ENCODE results near the gene MACROH2A2. TPM values are rescaled to one million over a fixed set of nuclear protein-coding genes. Genes with fewer than 3 reads are reported as not detected.

MACROH2A2 gene
- total and polyA plus RNA-seq, 3 donors from 2014 or later, result 31.0 to 72.3 (median 69.6) TPM

GRCh38 chr10:70123817-70124216, 71.2 kb downstream of the MACROH2A2 start:
- 89 to 92% methylated on average over 5 to 10 of the region's 10 CpGs for WGBS, 2 donors
- intact Hi-C loops (cut with DNase I; ENCODE audit: low total_unique reads), result no loop called here
- Histone ChIP-seq H3K27ac (no peak overlapping the region), H3K9me3 (no peaks in the 10 kb centered on the region), H3K36me3 (ENCODE audit: low read depth, missing control alignments) (no peaks in the 10 kb centered on the region), H3K4me3 (no peak overlapping the region), H3K27me3 (no peaks in the 10 kb centered on the region), H3K4me1 (no peaks in the 10 kb centered on the region)
- TF ChIP-seq POLR2A (IDR thresholded peaks at IDR 0.05) (no peak), CTCF (IDR thresholded peaks at IDR 0.05) (no peak)
- no peak for DNase-seq

- no peaks in the 10 kb centered on the region for H3K36me3 ChIP-seq (ENCODE audit: low read depth, missing control alignments)
- H3K9me3 ChIP-seq, result no peaks in the 10 kb centered on the region
- TF ChIP-seq POLR2A (IDR thresholded peaks at IDR 0.05) (no peak), CTCF (IDR thresholded peaks at IDR 0.05) (no peak)
- intact Hi-C loops (cut with DNase I; ENCODE audit: low total_unique reads), result no loop called here
- 100% methylated on average over 1 of the region's 1 CpG for WGBS, 2 donors
- H3K4me1 ChIP-seq, result no peaks in the 10 kb centered on the region
- DNase-seq, result no peak
- no peaks in the 10 kb centered on the region for H3K27me3 ChIP-seq
- H3K4me3 ChIP-seq, result no peak overlapping the region
- H3K27ac ChIP-seq, result no peak overlapping the region
Measured at GRCh38 chr10:70124415-70124814, 71.8 kb downstream of the MACROH2A2 start.

GRCh38 chr10:70124918-70125317, 72.3 kb downstream of the MACROH2A2 start:
- no peaks in the 10 kb centered on the region for H3K4me1 ChIP-seq
- no peak overlapping the region for H3K4me3 ChIP-seq
- 92 to 94% methylated on average over 3 of the region's 3 CpGs for WGBS, 2 donors
- no peaks in the 10 kb centered on the region for H3K9me3 ChIP-seq
- no peaks in the 10 kb centered on the region for H3K36me3 ChIP-seq (ENCODE audit: low read depth, missing control alignments)
- no peaks in the 10 kb centered on the region for H3K27me3 ChIP-seq
- TF ChIP-seq CTCF (IDR thresholded peaks at IDR 0.05), result no peak
- TF ChIP-seq POLR2A (IDR thresholded peaks at IDR 0.05), result no peak
- intact Hi-C loops (cut with DNase I; ENCODE audit: low total_unique reads), result no loop called here
- H3K27ac ChIP-seq, result no peak overlapping the region
- no peak for DNase-seq

GRCh38 chr10:70125918-70126552, 73.4 kb downstream of the MACROH2A2 start:
- no peaks in the 10 kb centered on the region for H3K9me3 ChIP-seq
- H3K4me1 ChIP-seq, result no peaks in the 10 kb centered on the region
- intact Hi-C loops (cut with DNase I; ENCODE audit: low total_unique reads), result no loop called here
- WGBS, 2 donors, result 96 to 97% methylated on average over 5 of the region's 5 CpGs
- no peaks in the 10 kb centered on the region for H3K36me3 ChIP-seq (ENCODE audit: low read depth, missing control alignments)
- H3K4me3 ChIP-seq, result no peak overlapping the region
- DNase-seq, result no peak
- no peaks in the 10 kb centered on the region for H3K27me3 ChIP-seq
- no peak for TF ChIP-seq POLR2A (IDR thresholded peaks at IDR 0.05)
- no peak for TF ChIP-seq CTCF (IDR thresholded peaks at IDR 0.05)
- no peak overlapping the region for H3K27ac ChIP-seq

All from testis (tissue), 3 donors.